GM12873 (cell line): ENCODE data around the gene MTR.

Source experiments
- CTCF ChIP-seq: IDR thresholded peaks from 2 replicates; pipeline ENCODE4 v1.5.1; 2012; ENCODE audit warnings: low read depth, mild to moderate bottlenecking, moderate library complexity, low read length, control low read depth; ENCODE audit not compliant: insufficient read depth; ENCODE audit errors: missing control alignments

Gene MTR

DNA sequence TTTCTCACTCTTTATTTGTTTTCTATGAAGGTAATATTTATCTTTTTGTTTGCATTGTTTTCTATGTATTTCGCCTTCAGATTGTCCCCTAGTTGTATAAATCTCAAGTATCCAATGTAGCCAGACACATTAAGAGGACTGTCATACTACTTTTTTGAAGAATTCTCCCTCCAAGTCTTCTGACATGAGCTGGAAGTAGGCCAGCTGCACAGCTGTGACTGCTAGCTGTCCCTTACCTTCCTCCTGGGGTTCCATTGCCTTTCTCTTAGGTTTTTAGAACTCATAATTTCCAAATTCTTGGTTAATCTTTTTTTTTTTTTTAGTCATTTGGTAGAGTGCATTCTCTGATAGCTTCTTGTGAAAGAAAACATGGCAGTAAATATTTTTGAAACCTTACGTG lies 46.2 kb downstream of the MTR start:
- no peak for TF ChIP-seq CTCF

DNA sequence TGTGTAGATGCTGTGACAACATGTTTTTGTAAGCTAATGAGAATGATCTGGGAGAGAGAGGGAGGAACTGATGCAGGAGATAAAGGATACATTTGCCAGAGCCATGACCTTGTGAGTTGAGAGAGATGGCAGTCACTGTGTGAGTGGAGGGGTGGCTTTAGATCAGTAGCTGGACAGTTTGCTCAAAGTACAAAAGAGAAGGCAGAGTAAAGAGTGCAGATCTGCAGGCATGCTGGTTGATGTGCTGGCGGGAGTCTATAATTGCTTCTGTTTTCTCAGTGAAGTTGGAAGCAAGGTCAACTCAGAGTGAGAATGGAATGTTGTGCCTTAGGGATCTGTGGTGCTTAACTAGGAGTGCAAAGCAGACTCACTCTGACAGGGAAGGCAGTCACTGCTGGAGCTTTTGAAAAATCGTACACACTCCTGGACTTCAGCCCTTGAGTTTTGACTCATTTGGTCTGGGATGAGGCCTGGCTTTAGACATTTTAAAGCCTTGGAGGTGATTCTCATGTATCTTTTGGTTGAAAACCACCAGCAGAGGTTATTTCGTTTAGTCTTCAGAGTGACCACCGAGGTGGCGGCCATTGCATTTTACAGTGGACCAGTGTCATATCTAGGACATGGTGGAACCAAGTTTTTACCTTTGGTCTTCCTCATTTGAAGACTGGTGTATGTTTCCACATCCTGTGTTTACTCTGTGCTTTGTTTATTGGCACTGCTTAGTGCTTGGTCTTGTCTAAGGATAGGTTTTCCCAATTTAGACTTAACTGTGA lies 49.6 kb downstream of the MTR start:
- no peak for TF ChIP-seq CTCF

- TF ChIP-seq CTCF, result no peak
Measured at GRCh38 chr1:236845830-236846229, 50.7 kb downstream of the MTR start.

DNA sequence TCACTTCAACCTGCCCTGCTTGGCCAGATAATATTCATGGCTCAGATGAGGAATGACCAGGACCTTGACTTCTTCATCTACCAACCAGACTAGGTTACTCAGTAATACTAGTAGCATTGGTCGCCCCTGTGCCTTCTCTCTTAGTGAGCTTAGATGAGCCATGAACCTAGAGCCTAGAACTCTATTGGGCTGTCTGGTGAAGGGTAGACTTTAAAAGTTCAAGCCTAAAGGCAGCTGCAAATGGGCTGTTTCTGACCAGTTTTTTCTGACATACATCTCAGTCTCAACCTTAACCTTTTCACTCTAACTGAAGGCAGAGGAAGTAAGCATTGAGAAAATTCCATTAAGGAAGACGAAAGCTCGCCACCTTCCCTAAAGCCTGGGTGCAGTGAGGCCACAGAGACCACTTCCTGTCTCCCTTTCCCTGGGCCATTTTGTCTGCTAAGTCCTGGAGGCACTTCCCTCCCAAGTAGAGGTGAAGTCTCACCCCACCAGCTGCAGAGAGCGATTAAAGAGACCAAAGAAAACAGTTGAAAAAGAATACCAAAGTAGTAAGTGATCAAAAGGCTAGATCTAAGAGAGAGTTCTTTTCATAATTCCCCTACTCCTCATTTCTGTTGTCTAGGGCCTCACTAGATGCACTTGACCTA lies 53.3 kb downstream of the MTR start:
- no peak for TF ChIP-seq CTCF

GRCh38 chr1:236850077-236850979 lies 55.2 kb downstream of the MTR start:
- TF ChIP-seq CTCF, result no peak

- no peak for TF ChIP-seq CTCF
Measured at GRCh38 chr1:236851871-236852270, 56.8 kb downstream of the MTR start.
